HG02763 (cell line): ENCODE data around the gene UBAP1L.
"Not testable (repeated sequence)": the region's sequence is repeated elsewhere in the genome, so short reads cannot be mapped to it uniquely, and the experiment has no call there.

ENCODE experiments used
- ATAC-seq: cut with Tn5 transposase; IDR thresholded peaks from one replicate; pipeline ENCODE4 v1.9.1; 2021; ENCODE audit warnings: mild to moderate bottlenecking, moderate library complexity; ENCODE audit not compliant: unreplicated experiment

The UBAP1L gene

DNA sequence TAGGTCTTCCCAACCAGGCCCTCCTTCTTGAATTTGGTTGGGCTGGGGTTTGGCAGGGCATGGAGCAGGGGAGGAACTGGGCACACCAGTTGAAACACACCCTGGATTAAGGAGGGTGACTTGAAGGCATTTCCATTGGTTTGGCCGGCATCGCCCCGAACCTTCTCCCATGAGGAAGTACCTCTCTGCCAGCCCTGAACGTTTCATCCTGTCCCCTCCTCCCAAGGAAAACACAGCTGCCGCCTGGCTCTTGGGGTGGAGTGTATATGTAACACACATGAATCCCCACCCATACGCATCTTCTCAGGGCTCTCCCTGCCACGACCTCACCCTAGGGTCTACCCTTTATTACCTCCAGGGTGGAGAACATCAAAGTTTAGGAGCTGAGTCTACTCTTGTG is 14.6 kb downstream of the UBAP1L start:
- ATAC-seq: no peak

DNA sequence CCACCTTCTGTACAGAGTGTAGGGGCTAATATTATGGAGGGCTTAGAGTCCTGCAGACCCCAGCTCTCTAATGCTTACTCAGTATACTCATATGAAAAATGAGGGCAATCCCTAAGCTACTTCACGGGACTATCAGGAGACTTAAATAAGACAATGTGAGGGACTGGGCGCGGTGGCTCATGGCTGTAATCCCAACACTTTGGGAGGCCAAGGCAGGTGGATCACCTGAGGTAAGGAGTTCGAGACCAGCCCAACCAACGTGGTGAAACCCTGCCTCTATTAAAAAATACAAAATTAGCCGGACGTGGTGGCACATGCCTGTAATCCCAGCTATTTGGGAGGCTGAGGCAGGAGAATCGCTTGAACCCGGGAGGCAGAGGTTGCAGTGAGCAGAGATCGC is 15.2 kb downstream of the UBAP1L start:
- ATAC-seq: not testable (repeated sequence)

DNA sequence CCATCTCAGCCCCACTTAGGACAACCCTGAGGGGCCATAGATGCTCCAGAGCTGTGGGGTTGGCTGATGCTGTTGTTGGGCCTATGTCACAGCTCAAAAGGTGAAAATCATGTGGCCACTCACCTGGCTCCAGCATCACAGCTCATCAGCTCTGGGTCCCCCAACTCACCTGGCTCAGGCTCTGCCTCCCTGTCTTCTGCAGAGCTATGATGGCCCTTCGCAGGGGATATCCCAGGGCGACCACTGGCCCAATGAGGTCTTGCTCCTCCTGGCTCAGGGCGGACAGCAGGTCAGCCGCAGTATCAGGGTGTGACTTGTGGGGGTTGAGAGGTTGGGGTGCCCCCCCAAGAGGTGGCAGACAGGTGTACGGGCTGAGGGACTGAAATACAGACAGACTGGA is 15.7 kb downstream of the UBAP1L start:
- ATAC-seq: no peak

DNA sequence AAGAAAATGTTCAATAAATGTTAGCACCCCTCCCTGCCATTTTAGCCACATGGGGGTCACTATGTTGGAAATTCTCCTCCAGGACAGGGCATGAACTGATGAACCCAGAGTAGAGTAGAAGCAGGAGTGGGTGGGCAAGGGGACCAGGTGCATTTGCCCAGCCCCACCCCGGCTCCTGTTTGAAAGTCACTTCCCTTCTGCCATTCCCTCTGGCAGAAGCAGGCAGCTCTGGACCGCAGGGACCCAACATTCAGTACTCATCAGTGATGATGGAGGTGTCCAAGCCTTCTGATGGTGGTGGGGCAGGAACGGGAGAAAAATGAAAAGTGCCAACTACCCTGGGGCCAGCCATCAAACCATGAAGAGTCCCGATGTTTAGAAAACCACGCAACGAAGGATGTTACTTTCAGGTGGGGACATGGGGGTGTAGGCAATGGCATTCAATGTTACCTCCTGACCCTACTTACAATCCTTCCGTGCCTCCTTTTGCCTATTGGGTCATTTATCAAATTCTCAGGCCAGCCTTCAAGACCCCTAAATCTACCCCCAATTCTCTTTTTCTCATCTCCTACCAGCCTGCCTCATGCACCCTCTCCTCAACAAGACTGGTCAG is 17.2 kb downstream of the UBAP1L start:
- no peak for ATAC-seq

DNA sequence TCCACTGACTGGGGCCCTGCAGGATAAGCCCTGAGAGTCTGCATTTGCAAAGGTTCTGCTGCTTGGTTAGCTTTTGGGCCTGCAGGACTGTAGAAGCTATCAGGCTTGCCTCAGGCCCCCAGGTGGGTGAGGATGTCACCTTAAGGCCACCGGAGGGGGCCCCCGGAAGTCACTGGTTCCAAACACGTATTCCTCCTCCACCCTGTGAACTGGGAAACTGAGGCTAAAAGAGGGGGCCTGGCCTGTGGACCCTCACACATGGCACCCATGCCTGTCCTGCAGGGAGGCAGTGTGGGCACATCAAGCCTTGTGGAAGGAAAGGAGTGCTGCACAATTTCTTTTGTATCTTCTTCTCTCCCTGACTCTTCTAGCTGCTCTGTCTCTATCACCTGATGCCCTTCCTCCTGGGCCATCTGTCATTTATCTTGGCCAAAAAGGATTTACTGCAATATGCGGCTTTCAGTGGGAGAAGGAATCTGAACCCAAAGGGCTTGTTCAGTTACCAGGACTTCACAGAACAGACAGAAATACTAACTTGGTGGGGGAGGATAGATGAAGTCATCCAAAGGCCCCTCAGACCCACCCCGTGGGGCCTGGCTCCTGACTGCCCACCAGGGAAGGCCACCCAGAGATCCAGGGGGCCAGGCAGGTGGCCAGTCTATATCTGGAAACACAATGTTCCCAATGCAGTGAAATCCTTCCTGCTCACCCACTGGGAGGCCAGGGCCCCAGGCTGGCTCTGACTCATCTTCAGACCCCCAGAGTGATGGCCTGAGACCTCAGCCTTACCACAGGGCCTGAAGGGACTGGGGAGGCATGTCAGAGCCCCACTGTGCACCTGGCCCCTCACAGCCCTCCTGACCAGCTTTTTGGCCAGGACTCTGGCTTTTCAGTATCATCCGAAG is 18.3 kb downstream of the UBAP1L start:
- no peak for ATAC-seq

DNA sequence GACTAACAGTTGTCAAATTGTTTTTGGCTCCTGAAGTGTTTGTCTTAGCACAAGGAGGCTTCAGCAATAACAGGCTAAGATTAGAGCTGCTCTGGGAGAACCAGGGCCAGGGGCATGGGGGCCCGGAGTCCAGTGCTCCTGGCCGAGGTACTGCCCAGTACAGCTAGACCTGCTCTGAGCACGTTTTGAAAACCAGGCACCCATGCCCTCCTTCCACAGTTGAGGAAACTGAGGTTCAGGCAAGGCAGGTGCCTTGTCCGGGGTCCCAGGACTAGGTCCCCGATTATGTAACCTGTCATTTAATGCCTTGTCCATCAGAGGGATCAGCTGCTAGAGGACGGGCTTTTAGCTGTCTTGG is 19.3 kb downstream of the UBAP1L start:
- ATAC-seq: no peak

DNA sequence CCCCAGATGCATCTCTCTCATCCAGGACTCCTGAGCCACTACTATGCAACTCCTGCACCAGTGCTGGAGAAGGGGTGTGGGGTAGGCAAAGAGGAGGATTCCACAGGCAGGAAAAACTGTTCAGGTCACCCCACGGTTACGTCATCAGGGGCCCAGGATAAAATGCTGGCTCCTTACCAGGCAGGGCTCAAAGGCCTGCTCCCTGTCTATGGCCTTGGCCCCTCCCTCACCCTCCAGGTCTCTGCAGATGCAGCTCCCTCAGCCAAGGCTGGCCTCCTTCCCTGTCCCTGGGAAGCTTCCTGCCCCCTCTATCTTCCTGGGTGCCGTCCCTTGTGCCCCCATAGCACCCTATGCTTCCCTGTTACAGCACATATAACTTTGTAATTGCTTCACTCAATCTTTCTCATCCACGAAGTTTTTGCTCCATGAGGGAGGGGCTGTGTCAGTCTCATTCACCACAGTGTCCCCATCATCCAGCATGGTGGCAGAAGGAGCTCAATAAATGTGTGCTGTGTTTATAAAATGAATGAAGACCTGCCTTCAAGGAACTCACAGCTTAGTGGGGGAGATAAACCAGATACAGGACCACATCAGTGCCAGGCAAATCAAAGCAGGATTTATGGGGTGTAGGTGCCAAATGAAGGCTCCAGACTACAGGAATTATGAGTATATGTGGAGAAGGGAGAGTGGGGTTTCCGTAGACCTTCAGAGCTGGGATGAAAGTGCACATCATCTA is 19.8 kb downstream of the UBAP1L start:
- ATAC-seq: no peak

DNA sequence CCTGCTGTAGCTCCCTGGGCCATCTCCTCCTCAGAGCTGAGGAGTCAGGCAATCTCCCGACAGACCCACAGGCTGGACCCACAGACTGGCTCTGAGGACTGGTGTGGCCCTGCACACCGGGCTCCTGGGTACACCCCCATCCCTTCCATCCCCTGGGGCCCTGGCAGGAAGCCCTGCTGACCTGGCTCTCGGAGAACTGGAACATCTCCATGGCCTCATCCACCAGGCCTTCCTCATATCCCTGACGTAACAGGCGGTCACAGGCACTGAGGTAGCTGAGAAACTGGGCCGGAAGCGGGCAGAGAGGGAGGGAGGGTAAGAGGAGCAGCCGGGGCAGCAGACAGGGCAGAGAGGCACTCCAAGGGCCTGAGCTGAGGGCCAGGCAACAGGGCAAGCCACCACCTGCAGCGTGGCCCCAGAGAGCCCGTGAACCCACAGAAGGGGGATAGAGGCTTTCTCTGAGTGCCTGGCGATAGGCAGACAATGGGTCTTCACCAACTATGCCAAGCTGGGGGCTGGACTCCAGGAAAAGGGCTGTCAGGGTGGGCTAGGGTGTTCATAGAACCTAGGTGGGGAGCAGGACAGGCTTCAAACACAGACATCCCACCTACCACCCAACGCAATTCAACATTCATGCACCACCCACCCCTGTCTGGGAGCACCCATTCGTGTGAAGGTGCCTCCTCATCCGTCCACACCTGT is 20.6 kb downstream of the UBAP1L start:
- ATAC-seq: no peak

DNA sequence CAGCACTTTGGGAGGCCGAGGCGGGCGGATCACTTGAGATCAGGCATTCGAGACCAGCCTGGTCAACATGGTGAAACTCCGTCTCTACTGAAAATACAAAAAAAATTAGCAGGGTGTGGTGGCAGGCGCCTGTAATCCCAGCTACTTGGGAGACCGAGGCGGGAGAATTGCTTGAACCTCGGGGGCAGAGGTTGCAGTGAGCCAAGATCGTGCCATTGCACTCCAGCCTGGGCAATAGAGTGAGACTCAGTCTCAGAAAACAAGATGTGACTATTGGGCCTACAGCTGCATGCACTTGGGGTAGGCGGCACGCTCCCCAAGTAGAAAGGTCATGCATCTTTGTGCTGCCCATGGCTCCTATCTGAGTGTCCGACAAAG is 21.2 kb downstream of the UBAP1L start:
- ATAC-seq: not testable (repeated sequence)

DNA sequence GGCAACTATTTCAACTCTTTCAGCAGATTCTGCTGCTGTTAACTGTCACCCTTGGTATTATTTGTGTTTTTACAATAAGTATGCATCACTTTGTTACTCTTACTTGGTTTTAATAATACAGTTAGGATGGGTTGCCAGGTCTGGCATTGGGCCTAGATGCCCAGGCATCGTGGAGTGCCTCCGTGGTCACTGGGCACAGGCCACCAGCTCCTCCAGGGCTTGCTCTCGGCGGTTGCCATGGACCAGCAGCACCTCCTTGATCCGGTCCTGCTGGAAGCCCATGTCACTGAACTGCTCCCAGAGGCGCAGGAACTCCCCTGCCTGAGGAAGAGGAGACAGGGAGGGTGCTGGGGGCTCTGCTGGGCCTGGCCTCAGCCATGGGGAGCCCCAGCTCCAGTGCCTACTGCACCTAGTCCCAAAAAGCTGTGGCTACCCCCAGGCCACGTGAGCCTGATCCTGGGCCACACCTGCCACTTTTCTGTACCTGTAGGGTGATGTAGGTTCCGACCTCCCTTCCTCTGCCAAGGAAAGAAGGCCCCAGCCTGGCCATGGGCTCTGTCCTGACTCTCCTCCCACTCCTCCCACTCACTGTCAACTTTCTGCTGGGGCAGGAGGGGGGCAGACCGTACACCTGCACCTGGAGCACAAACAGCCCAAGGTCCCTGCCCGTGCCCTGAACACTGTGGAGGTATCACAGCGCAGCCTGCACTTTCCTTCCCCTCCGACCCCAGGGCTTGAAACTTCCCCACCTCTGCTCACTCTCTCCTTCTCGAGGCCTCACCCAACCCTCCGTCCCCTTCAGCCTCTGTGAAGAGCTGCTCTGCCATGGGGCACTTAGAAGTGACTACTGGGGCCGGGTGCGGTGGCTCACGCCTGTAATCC is 21.8 kb downstream of the UBAP1L start:
- no peak for ATAC-seq

DNA sequence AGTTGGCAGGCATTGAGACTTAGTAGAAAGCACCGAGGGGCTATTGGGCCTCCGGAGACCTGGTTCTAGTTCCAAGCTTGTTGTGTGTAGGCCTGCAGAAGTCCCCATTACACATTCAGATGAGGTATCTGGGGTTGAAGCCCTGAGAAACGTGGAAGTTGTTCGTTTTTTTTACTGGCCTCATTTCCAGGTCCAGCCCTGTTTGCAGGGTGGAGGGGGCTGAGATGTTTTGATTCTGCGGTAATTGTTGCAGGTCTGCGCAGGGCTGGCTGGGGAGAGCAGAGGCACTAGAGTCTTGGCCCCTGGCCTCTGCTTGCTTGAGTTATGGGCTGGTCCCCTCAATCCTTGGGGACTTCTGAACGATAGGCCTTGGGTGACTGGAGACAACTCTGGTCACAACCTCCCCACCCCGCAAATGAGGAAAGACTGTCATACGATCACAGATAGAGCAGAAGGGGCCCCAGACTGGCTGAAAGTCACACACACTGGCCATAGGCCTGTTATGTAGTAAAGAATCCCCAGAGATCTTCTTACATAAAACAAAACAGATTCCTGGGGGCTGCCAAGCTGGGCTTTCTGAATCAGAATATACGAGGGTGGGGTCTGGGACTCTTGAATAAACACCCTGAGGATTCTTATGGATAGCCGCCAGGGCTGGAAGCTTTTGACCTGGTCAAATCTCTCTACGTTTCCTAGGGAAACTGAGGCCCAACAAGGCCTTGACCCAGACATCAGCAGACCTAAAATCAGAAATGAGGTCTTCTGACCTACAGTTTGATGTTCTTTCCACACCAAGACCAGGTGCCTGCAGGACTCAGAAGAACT is 22.8 kb downstream of the UBAP1L start:
- no peak for ATAC-seq

DNA sequence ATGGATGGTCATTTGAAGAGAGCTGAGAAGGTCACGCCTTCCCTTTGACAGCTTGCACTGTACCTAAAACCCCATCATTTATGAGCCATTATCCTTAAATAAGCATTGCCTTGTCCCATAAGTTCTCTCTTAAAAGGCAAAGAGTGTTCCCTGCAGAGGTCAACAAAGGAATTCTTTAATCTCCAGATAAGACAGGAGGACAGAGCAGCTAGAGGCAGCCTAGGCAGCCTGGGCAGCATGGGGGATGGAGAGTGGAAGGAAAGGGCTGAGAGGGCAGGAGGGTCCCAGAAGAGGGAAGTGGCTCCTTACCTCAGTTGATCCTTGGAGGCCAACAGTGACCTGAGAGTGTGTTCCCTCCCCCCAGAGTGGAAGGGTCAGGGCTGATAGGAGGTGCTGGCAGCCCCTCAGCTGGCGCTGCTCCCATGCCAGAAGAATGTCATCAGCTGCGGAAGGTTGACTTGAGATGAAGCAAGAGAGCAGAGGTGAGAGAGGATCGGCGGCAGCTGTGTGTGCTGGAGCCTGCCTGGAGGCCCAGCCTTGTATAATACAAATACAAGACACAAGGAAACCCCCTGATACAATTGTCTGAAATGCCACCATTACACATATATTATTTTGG is 25.7 kb downstream of the UBAP1L start:
- ATAC-seq: no peak

DNA sequence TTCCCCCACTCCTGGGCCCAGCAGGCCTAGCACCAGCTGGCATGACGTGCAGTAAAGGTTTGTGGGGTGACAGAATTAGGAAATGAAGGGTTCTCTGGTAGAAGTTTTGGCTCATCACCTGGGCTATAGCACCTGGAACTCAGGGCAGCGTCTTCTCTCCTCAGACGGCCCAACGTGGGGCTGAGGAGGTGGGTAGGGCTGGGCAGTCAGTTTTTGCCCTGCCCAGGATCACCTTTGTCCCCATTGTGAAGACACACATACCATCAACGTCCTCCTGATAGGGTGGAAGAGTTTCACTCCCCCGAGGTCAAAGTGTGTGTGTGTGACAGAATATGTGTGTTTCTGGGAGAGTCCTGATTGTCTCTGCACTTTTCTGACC is 26.4 kb downstream of the UBAP1L start:
- ATAC-seq: no peak

DNA sequence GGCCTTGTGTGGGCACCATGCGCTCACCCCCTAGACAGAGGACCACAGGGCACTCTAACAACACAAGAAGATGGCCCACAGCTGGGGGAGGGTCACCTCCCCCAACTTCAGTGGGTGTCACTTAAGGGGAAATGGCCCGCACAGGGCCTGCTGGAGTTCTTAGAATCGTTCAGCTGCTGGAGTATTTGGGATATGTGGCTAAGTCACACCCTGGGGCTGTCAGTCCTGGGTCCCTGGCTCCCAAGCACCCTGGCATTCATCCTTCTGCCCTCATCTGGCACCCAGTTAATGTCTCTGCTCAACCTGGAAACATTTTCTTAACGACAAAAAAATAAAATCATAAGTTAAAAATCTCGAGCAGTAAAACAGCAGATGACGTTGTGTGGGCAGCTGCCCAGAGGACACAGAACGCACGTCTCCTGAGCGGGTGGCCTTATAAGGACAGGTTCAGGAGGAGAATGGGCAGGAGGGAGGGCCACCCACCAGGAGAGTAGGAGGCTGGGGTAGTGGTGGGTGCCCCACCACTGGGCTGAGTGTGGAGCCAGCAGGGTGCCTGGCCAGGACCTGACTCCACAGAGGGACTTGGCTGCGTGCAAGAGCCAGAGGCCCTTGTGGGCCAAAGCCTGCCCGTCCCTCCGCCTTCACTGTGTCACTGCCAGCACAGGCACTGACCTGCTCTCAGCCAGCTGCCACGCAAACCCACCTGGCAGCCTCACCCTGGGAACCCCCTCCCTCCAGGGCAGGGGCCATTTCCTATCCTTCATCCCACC is 26.9 kb downstream of the UBAP1L start:
- ATAC-seq: no peak

DNA sequence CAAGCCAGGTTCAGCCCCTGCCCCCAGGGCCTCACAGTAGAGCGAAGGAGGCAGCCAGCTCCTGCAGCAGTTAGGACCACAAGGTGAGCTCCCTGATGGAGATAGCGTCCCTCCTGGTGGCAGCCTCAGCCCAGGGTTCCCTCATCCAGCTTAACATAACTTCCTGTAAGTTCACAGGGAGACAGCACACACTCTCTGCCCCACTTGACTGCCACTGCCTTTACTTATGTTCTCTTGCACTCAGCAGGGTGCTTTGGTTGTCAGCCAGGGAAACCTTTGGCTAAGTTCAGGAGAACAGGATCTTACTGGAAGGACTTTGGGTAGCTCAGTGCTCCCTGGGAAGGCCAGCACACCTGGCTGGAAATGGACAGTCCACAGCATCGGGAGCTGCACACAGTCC is 27.6 kb downstream of the UBAP1L start:
- ATAC-seq: no peak

DNA sequence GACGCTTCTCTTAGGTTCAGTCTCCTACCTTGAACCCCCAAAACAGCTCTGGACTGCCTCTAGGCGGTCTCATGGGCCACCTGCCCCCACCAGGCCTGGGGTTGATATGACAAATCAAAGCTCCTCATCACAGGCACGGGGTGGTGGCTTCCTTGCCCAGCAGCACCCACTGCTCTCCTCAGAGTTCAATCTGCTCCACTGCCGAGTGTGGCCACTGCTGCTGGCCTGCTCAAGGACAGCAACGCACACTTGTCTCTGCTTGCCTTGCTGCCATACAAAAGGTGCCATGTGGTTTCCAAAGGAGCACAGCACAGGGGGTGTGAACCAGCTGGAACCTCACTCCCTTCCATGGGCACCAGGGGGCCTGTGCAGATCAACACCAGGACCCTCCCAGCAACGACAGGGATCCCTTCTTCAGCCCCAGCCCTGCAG is 28.3 kb downstream of the UBAP1L start:
- no peak for ATAC-seq

DNA sequence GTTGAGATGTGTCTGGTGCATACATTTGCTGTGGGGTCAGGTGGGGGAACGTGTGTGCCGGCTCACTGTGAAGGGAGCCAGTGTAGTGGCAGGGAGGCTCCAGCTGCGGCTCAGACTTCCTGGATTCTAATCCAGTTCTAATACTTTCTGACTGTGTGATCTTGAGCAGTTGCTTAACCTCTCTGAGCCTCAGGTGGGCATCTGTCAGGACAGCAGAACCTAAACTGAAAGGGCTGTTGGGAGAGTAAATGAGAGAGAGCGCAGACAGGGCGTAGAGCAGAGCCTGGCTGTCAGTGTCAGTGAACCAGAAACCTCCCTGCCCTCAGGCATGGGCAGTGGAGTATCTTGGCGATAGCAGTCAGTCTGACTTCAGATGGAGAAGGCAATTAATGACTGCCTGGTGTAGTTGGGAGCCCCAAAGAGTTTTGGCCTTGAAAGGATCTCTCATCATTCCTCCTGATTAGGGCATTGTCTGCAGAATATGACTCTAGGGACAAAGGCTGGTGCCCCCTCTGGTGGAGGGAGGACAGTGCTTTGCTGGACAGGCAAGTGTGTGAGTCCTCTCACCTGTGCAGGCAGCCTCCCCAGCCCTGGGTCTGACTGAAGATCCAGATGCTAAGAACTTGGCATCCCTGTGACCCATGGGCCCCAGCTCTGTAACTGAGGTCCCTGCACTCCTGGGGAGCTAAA is 28.9 kb downstream of the UBAP1L start:
- ATAC-seq: no peak
